ENCODE measurements around the gene RABGGTA.
A peak's percentile ranks its signal among the peaks of the same experiment; 100 is the strongest.

The RABGGTA gene

GRCh38 chr14:24273422-24273998 is 2.1 kb upstream of the RABGGTA start:
- H3K9ac ChIP-seq (ENCODE audit: low read length): no peak overlapping the region
- H3K36me3 ChIP-seq (ENCODE audit: insufficient read depth, low read length): peaks cover 3% of the 10 kb centered on the region
- no peaks in the 10 kb centered on the region for H3K27me3 ChIP-seq (ENCODE audit: control insufficient read depth in 1 of 2, insufficient read depth in 2 of 2, low read length in 2 of 2)
- no peak overlapping the region for H3K27ac ChIP-seq (ENCODE audit: low read depth, low read length)
- no peak overlapping the region for H3K4me3 ChIP-seq (ENCODE audit: low read depth in 1 of 2, low read length in 2 of 2)
- H3K9me3 ChIP-seq (ENCODE audit: low read length): no peaks in the 10 kb centered on the region
- H3K4me1 ChIP-seq (ENCODE audit: insufficient read depth, low read length): peaks cover 9% of the 10 kb centered on the region

GRCh38 chr14:24272467-24272866 is 1.1 kb upstream of the RABGGTA start:
- no peak overlapping the region for H3K4me3 ChIP-seq (ENCODE audit: low read depth in 1 of 2, low read length in 2 of 2)
- no peaks in the 10 kb centered on the region for H3K9me3 ChIP-seq (ENCODE audit: low read length)
- H3K27ac ChIP-seq (ENCODE audit: low read depth, low read length): no peak overlapping the region
- H3K9ac ChIP-seq (ENCODE audit: low read length): no peak overlapping the region
- H3K4me1 ChIP-seq (ENCODE audit: insufficient read depth, low read length): peaks cover 9% of the 10 kb centered on the region
- H3K36me3 ChIP-seq (ENCODE audit: insufficient read depth, low read length): peaks cover 3% of the 10 kb centered on the region
- no peaks in the 10 kb centered on the region for H3K27me3 ChIP-seq (ENCODE audit: control insufficient read depth in 1 of 2, insufficient read depth in 2 of 2, low read length in 2 of 2)

- Histone ChIP-seq H3K4me3 (ENCODE audit: low read depth in 1 of 2, low read length in 2 of 2) (peak overlapping the region; percentile 88), H3K36me3 (ENCODE audit: insufficient read depth, low read length) (peaks cover 3% of the 10 kb centered on the region), H3K27ac (ENCODE audit: low read depth, low read length) (peak overlapping the region; percentile 99), H3K4me1 (ENCODE audit: insufficient read depth, low read length) (peaks cover 9% of the 10 kb centered on the region), H3K9ac (ENCODE audit: low read length) (peak overlapping the region; percentile 90), H3K27me3 (ENCODE audit: control insufficient read depth in 1 of 2, insufficient read depth in 2 of 2, low read length in 2 of 2) (no peaks in the 10 kb centered on the region), H3K9me3 (ENCODE audit: low read length) (no peaks in the 10 kb centered on the region)
These were observed 452 bp upstream of the RABGGTA start for GRCh38 chr14:24271834-24272263.

- Histone ChIP-seq H3K4me1 (ENCODE audit: insufficient read depth, low read length) (peaks cover 9% of the 10 kb centered on the region), H3K27ac (ENCODE audit: low read depth, low read length) (peak overlapping the region; percentile 99), H3K36me3 (ENCODE audit: insufficient read depth, low read length) (peaks cover 3% of the 10 kb centered on the region), H3K9me3 (ENCODE audit: low read length) (no peaks in the 10 kb centered on the region), H3K9ac (ENCODE audit: low read length) (peak overlapping the region; percentile 90), H3K4me3 (ENCODE audit: low read depth in 1 of 2, low read length in 2 of 2) (peak overlapping the region; percentile 88), H3K27me3 (ENCODE audit: control insufficient read depth in 1 of 2, insufficient read depth in 2 of 2, low read length in 2 of 2) (no peaks in the 10 kb centered on the region)
These were observed 762 bp downstream of the RABGGTA start for GRCh38 chr14:24270537-24271133.

- Histone ChIP-seq H3K4me3 (ENCODE audit: low read depth in 1 of 2, low read length in 2 of 2) (no peak overlapping the region), H3K36me3 (ENCODE audit: insufficient read depth, low read length) (peaks cover 3% of the 10 kb centered on the region), H3K27me3 (ENCODE audit: control insufficient read depth in 1 of 2, insufficient read depth in 2 of 2, low read length in 2 of 2) (no peaks in the 10 kb centered on the region), H3K9me3 (ENCODE audit: low read length) (no peaks in the 10 kb centered on the region), H3K27ac (ENCODE audit: low read depth, low read length) (no peak overlapping the region), H3K4me1 (ENCODE audit: insufficient read depth, low read length) (peaks cover 9% of the 10 kb centered on the region), H3K9ac (ENCODE audit: low read length) (no peak overlapping the region)
These were observed 1.4 kb downstream of the RABGGTA start for GRCh38 chr14:24269910-24270536.

GRCh38 chr14:24269368-24269767 is 2.0 kb downstream of the RABGGTA start:
- H3K4me3 ChIP-seq (ENCODE audit: low read depth in 1 of 2, low read length in 2 of 2): no peak overlapping the region
- H3K36me3 ChIP-seq (ENCODE audit: insufficient read depth, low read length): peaks cover 3% of the 10 kb centered on the region
- H3K27me3 ChIP-seq (ENCODE audit: control insufficient read depth in 1 of 2, insufficient read depth in 2 of 2, low read length in 2 of 2): no peaks in the 10 kb centered on the region
- no peaks in the 10 kb centered on the region for H3K9me3 ChIP-seq (ENCODE audit: low read length)
- H3K27ac ChIP-seq (ENCODE audit: low read depth, low read length): no peak overlapping the region
- H3K9ac ChIP-seq (ENCODE audit: low read length): no peak overlapping the region
- H3K4me1 ChIP-seq (ENCODE audit: insufficient read depth, low read length): peaks cover 9% of the 10 kb centered on the region

GRCh38 chr14:24268225-24268624 is 3.2 kb downstream of the RABGGTA start:
- Histone ChIP-seq H3K9ac (ENCODE audit: low read length) (no peak overlapping the region), H3K27me3 (ENCODE audit: control insufficient read depth in 1 of 2, insufficient read depth in 2 of 2, low read length in 2 of 2) (no peaks in the 10 kb centered on the region), H3K4me1 (ENCODE audit: insufficient read depth, low read length) (peaks cover 9% of the 10 kb centered on the region), H3K4me3 (ENCODE audit: low read depth in 1 of 2, low read length in 2 of 2) (no peak overlapping the region), H3K27ac (ENCODE audit: low read depth, low read length) (no peak overlapping the region), H3K9me3 (ENCODE audit: low read length) (no peaks in the 10 kb centered on the region), H3K36me3 (ENCODE audit: insufficient read depth, low read length) (peaks cover 3% of the 10 kb centered on the region)

GRCh38 chr14:24267516-24267915 is 3.9 kb downstream of the RABGGTA start:
- peaks cover 3% of the 10 kb centered on the region for H3K36me3 ChIP-seq (ENCODE audit: insufficient read depth, low read length)

GRCh38 chr14:24266344-24267244 is 4.8 kb downstream of the RABGGTA start:
- H3K4me3 ChIP-seq (ENCODE audit: low read depth in 1 of 2, low read length in 2 of 2): no peak overlapping the region
- no peaks in the 10 kb centered on the region for H3K27me3 ChIP-seq (ENCODE audit: control insufficient read depth in 1 of 2, insufficient read depth in 2 of 2, low read length in 2 of 2)
- H3K27ac ChIP-seq (ENCODE audit: low read depth, low read length): no peak overlapping the region
- H3K36me3 ChIP-seq (ENCODE audit: insufficient read depth, low read length): peaks cover 3% of the 10 kb centered on the region
- no peak overlapping the region for H3K9ac ChIP-seq (ENCODE audit: low read length)
- peaks cover 4% of the 10 kb centered on the region for H3K4me1 ChIP-seq (ENCODE audit: insufficient read depth, low read length)
- H3K9me3 ChIP-seq (ENCODE audit: low read length): no peaks in the 10 kb centered on the region

More at GRCh38 chr14:24267516-24267915, 3.9 kb downstream of the RABGGTA start:
- no peaks in the 10 kb centered on the region for H3K9me3 ChIP-seq (ENCODE audit: low read length)
- no peaks in the 10 kb centered on the region for H3K27me3 ChIP-seq (ENCODE audit: control insufficient read depth in 1 of 2, insufficient read depth in 2 of 2, low read length in 2 of 2)
- no peak overlapping the region for H3K4me3 ChIP-seq (ENCODE audit: low read depth in 1 of 2, low read length in 2 of 2)
- no peak overlapping the region for H3K27ac ChIP-seq (ENCODE audit: low read depth, low read length)
- H3K9ac ChIP-seq (ENCODE audit: low read length): no peak overlapping the region
- peaks cover 9% of the 10 kb centered on the region for H3K4me1 ChIP-seq (ENCODE audit: insufficient read depth, low read length)

GRCh38 chr14:24264298-24264697 is 7.1 kb downstream of the RABGGTA start:
- H3K4me1 ChIP-seq (ENCODE audit: insufficient read depth, low read length): no peaks in the 10 kb centered on the region
- no peaks in the 10 kb centered on the region for H3K27me3 ChIP-seq (ENCODE audit: control insufficient read depth in 1 of 2, insufficient read depth in 2 of 2, low read length in 2 of 2)
- H3K4me3 ChIP-seq (ENCODE audit: low read depth in 1 of 2, low read length in 2 of 2): no peak overlapping the region
- no peak overlapping the region for H3K27ac ChIP-seq (ENCODE audit: low read depth, low read length)
- H3K9me3 ChIP-seq (ENCODE audit: low read length): no peaks in the 10 kb centered on the region
- H3K9ac ChIP-seq (ENCODE audit: low read length): no peak overlapping the region
- no peaks in the 10 kb centered on the region for H3K36me3 ChIP-seq (ENCODE audit: insufficient read depth, low read length)

GRCh38 chr14:24263848-24264247 is 7.5 kb downstream of the RABGGTA start:
- no peak overlapping the region for H3K4me3 ChIP-seq (ENCODE audit: low read depth in 1 of 2, low read length in 2 of 2)
- H3K36me3 ChIP-seq (ENCODE audit: insufficient read depth, low read length): no peaks in the 10 kb centered on the region
- H3K4me1 ChIP-seq (ENCODE audit: insufficient read depth, low read length): no peaks in the 10 kb centered on the region
- H3K27me3 ChIP-seq (ENCODE audit: control insufficient read depth in 1 of 2, insufficient read depth in 2 of 2, low read length in 2 of 2): no peaks in the 10 kb centered on the region
- H3K27ac ChIP-seq (ENCODE audit: low read depth, low read length): no peak overlapping the region
- H3K9ac ChIP-seq (ENCODE audit: low read length): no peak overlapping the region
- H3K9me3 ChIP-seq (ENCODE audit: low read length): no peaks in the 10 kb centered on the region
